H1 (cell line): Measurements from ENCODE around the gene KIF26B. TPM values are rescaled to one million over a fixed set of nuclear protein-coding genes. Genes with fewer than 3 reads are reported as not detected.

Experiments used
- CTCF ChIA-PET: fragments of 300-600 bp; sonication (Branson Sonifier 250); formaldehyde crosslinking; loops from one replicate; lab custom pipeline; 2021; ENCODE audit not compliant: partially characterized antibody; lab: Charles Lee
- POLR2A ChIA-PET: fragments of 300-600 bp; sonication (Branson Sonifier 250); formaldehyde crosslinking; loops from one replicate; lab custom pipeline; 2021; ENCODE audit warnings: inconsistent platforms; ENCODE audit not compliant: partially characterized antibody; lab: Charles Lee
- DNase-seq, 2 experiments: peaks; one replicate each; pipeline versions ENCODE4 v3.0.0 to v3.0.0-alpha.2; 2010 to 2022; ENCODE audit warnings: low spot score in 2 of 2, low read depth in 1 of 2, mixed read lengths in 1 of 2
- FAIRE-seq: peaks from 2 replicates; lab custom pipeline; 2011; peaks lifted over from hg19 to GRCh38; lab: Jason Lieb, UNC
- H2AFZ ChIP-seq: 2 replicates; pipeline ENCODE4 v1.8.1; 2012; ENCODE audit warnings: low read length, inconsistent platforms
- H2AK5ac ChIP-seq: 2 replicates; pipeline ENCODE4 v1.6.1; 2013; ENCODE audit warnings: low read depth, low read length
- H2BK120ac ChIP-seq: replicated peaks from 2 replicates; pipeline ENCODE3; 2013; ENCODE audit warnings: low read depth, low read length, inconsistent platforms
- H2BK12ac ChIP-seq: 2 replicates; pipeline ENCODE4 v1.6.1; 2013; ENCODE audit warnings: low read depth, low read length
- H2BK15ac ChIP-seq: 2 replicates; pipeline ENCODE4 v1.6.1; 2013; ENCODE audit warnings: low read length
- H2BK20ac ChIP-seq: 2 replicates; pipeline ENCODE4 v1.6.1; 2013; ENCODE audit warnings: low read length
- H2BK5ac ChIP-seq: 2 replicates; pipeline ENCODE4 v1.6.1; 2013; ENCODE audit warnings: low read depth, low read length
- H3K14ac ChIP-seq: 2 replicates; pipeline ENCODE4 v1.6.1; 2013; ENCODE audit warnings: inconsistent platforms; ENCODE audit not compliant: insufficient read length
- H3K18ac ChIP-seq: 2 replicates; pipeline ENCODE4 v1.6.1; 2013; ENCODE audit warnings: low read length; ENCODE audit errors: extremely low read depth
- H3K23ac ChIP-seq: 2 replicates; pipeline ENCODE4 v1.6.1; 2013; ENCODE audit warnings: inconsistent platforms; ENCODE audit not compliant: insufficient read length
- H3K23me2 ChIP-seq: 2 replicates; pipeline ENCODE4 v1.6.1; 2013; ENCODE audit warnings: low read depth, low read length
- H3K27ac ChIP-seq: 2 replicates; pipeline ENCODE4 v1.6.1; 2011; ENCODE audit warnings: low read depth, low read length, inconsistent platforms
- H3K27me3 ChIP-seq, 4 experiments: replicated peaks in 1 of 4; 1 replicate in 1 of 4; 2 replicates in 3 of 4; pipeline versions ENCODE4 v1.6.1 to v1.8.1; 2011 to 2013; ENCODE audit warnings: low read length in 3 of 4, mild to moderate bottlenecking in 3 of 4, inconsistent platforms in 2 of 4, mixed read lengths in 2 of 4, moderate library complexity in 1 of 4; ENCODE audit not compliant: control insufficient read depth in 3 of 4, insufficient read depth in 3 of 4; ENCODE audit errors: extremely low read depth in 1 of 4
- H3K36me3 ChIP-seq, 4 experiments: 2 replicates each; pipeline versions ENCODE4 v1.6.1 to v1.8.1; 2011 to 2013; ENCODE audit warnings: mild to moderate bottlenecking in 4 of 4, low read length in 3 of 4, moderate library complexity in 2 of 4, control low read depth in 1 of 4, inconsistent platforms in 1 of 4; ENCODE audit not compliant: insufficient read depth in 4 of 4, control insufficient read depth in 2 of 4
- H3K4ac ChIP-seq: replicated peaks from 2 replicates; pipeline ENCODE3; 2013; ENCODE audit warnings: low read length, low read depth, mixed read lengths, inconsistent platforms; ENCODE audit not compliant: insufficient read length
- H3K4me1 ChIP-seq, 4 experiments: replicated peaks in 1 of 4; 1 replicate in 1 of 4; 2 replicates in 3 of 4; pipeline versions ENCODE4 v1.6.1 to v1.8.1; 2011 to 2013; ENCODE audit warnings: low read length in 3 of 4, inconsistent platforms in 2 of 4, mixed read lengths in 1 of 4; ENCODE audit not compliant: insufficient read depth in 4 of 4, control insufficient read depth in 3 of 4
- H3K4me2 ChIP-seq, 2 experiments: 2 replicates each; pipeline versions ENCODE4 v1.6.1 to v1.8.1; 2011 to 2013; ENCODE audit warnings: low read depth in 2 of 2, low read length in 2 of 2, control low read depth in 1 of 2, inconsistent platforms in 1 of 2, mild to moderate bottlenecking in 1 of 2; ENCODE audit not compliant: insufficient read depth in 1 of 2
- H3K4me3 ChIP-seq, 4 experiments: fragments of 200-600, 300-600 bp in 1 of 4; sonication (generic), shearing (Covaris generic), sonication (Bioruptor Twin) in 1 of 4; 2 replicates each; pipeline versions ENCODE4 v1.5.1 to v1.8.1; 2011 to 2016; ENCODE audit warnings: low read length in 4 of 4, low read depth in 3 of 4, control low read depth in 2 of 4, inconsistent platforms in 2 of 4, mild to moderate bottlenecking in 2 of 4, mixed read lengths in 1 of 4, moderate library complexity in 1 of 4; ENCODE audit not compliant: insufficient read depth in 2 of 4; ENCODE audit errors: extremely low read depth in 1 of 4
- H3K56ac ChIP-seq: replicated peaks from 2 replicates; pipeline ENCODE3; 2013; ENCODE audit warnings: low read depth, mild to moderate bottlenecking, mixed read lengths, low read length, inconsistent platforms; ENCODE audit not compliant: insufficient read length
- H3K79me1 ChIP-seq: 2 replicates; pipeline ENCODE4 v1.6.1; 2013; ENCODE audit warnings: low read depth, low read length, control low read depth
- H3K79me2 ChIP-seq, 2 experiments: 2 replicates each; pipeline versions ENCODE4 v1.6.1 to v1.8.1; 2012 to 2013; ENCODE audit warnings: low read length in 2 of 2, mild to moderate bottlenecking in 2 of 2, inconsistent platforms in 1 of 2; ENCODE audit not compliant: insufficient read depth in 2 of 2, control insufficient read depth in 1 of 2
- H3K9ac ChIP-seq, 4 experiments: replicated peaks in 1 of 4; 1 replicate in 1 of 4; 2 replicates in 3 of 4; pipeline versions ENCODE4 v1.6.1 to v1.8.1; 2011 to 2013; ENCODE audit warnings: low read depth in 3 of 4, low read length in 3 of 4, control low read depth in 2 of 4, mild to moderate bottlenecking in 2 of 4, moderate library complexity in 2 of 4, inconsistent platforms in 1 of 4; ENCODE audit errors: extremely low read depth in 1 of 4
- H3K9me3 ChIP-seq, 2 experiments: 2 replicates each; pipeline versions ENCODE4 v1.6.1 to v1.8.1; 2012 to 2013; ENCODE audit warnings: mild to moderate bottlenecking in 2 of 2, moderate library complexity in 2 of 2, control low read depth in 1 of 2, inconsistent platforms in 1 of 2, low read depth in 1 of 2, low read length in 1 of 2, mixed read lengths in 1 of 2; ENCODE audit not compliant: insufficient read depth in 2 of 2
- H4K20me1 ChIP-seq, 2 experiments: replicated peaks in 1 of 2; 2 replicates each; pipeline versions ENCODE3 to v1.8.1; 2011 to 2013; ENCODE audit warnings: inconsistent platforms in 2 of 2, low read length in 2 of 2, mild to moderate bottlenecking in 1 of 2; ENCODE audit not compliant: insufficient read depth in 2 of 2, control insufficient read depth in 1 of 2
- H4K5ac ChIP-seq: 2 replicates; pipeline ENCODE4 v1.6.1; 2013; ENCODE audit warnings: low read length, low read depth, mixed read lengths, inconsistent platforms; ENCODE audit not compliant: insufficient read length
- H4K8ac ChIP-seq: 2 replicates; pipeline ENCODE4 v1.8.0; 2013; ENCODE audit warnings: mild to moderate bottlenecking, moderate library complexity, low read length, inconsistent platforms; ENCODE audit not compliant: insufficient read depth; ENCODE audit errors: extremely low read depth
- H4K91ac ChIP-seq: replicated peaks from 2 replicates; pipeline ENCODE3; 2013; ENCODE audit warnings: low read length, mixed read lengths, inconsistent platforms; ENCODE audit not compliant: insufficient read length
- CREB1 ChIP-seq: IDR thresholded peaks from 2 replicates; pipeline ENCODE4 v1.6.1; 2012; ENCODE audit warnings: inconsistent platforms
- KDM4A ChIP-seq: IDR thresholded peaks from one replicate; pipeline ENCODE4 v1.7.1; 2012; ENCODE audit warnings: low read depth, mild to moderate bottlenecking, moderate library complexity, low read length, inconsistent platforms; ENCODE audit not compliant: severe bottlenecking
- SP2 ChIP-seq: IDR thresholded peaks from 2 replicates; pipeline ENCODE4 v1.6.1; 2012; ENCODE audit warnings: mild to moderate bottlenecking, low read length, inconsistent platforms
- TEAD4 ChIP-seq: IDR thresholded peaks from 2 replicates; pipeline ENCODE4 v1.6.1; 2012; ENCODE audit warnings: low read depth, low read length, inconsistent platforms, mixed read lengths
- WGBS, 2 experiments: shearing (Covaris generic) in 1 of 2; methylation state at CpG; one replicate each; pipeline versions ENCODE4 v1.1.6 to v1.1.7; 2013 to 2015; ENCODE audit warnings: low lambda C conversion rate in 2 of 2, mixed read lengths in 2 of 2, inconsistent platforms in 1 of 2, low coverage in 1 of 2, missing lambda C conversion rate in 1 of 2; ENCODE audit not compliant: insufficient replicate concordance in 2 of 2, insufficient coverage in 1 of 2, insufficient read length in 1 of 2; ENCODE audit errors: extremely low coverage in 1 of 2, missing lambda C conversion rate in 1 of 2; 5-methylcytosine and 5-hydroxymethylcytosine counted together
- polyA plus RNA-seq, 7 experiments: library from polyadenylated mRNA; depleted of rRNA in 3 of 7; stranded (reverse) in 5 of 7; unstranded in 2 of 7; fragments of >200 nt in 5 of 7; fragments of 200-250 nt in 2 of 7; gene quantifications; 1 replicate in 5 of 7; 2 replicates in 1 of 7; 4 replicates in 1 of 7; pipeline versions ENCODE4 v1.2.1 to v1.2.3, GENCODE V29; 2011 to 2013; ENCODE audit warnings: missing spikeins in 2 of 7, mixed read lengths in 2 of 7
- total RNA-seq: library from RNA; stranded (reverse); fragmentation: NEBNext Ultra II Directional; extraction: Animal tissue kit (Norgen Biotek cat#: 25700); gene quantifications from 2 replicates; pipeline ENCODE4 v1.2.1, GENCODE V29; 2021

The KIF26B gene
- total and polyA plus RNA-seq, 2 of the 8 experiments (the other 6 are each of a cell fraction or from before 2014, with no cell fraction given): 0.06 to 0.28 TPM

DNA sequence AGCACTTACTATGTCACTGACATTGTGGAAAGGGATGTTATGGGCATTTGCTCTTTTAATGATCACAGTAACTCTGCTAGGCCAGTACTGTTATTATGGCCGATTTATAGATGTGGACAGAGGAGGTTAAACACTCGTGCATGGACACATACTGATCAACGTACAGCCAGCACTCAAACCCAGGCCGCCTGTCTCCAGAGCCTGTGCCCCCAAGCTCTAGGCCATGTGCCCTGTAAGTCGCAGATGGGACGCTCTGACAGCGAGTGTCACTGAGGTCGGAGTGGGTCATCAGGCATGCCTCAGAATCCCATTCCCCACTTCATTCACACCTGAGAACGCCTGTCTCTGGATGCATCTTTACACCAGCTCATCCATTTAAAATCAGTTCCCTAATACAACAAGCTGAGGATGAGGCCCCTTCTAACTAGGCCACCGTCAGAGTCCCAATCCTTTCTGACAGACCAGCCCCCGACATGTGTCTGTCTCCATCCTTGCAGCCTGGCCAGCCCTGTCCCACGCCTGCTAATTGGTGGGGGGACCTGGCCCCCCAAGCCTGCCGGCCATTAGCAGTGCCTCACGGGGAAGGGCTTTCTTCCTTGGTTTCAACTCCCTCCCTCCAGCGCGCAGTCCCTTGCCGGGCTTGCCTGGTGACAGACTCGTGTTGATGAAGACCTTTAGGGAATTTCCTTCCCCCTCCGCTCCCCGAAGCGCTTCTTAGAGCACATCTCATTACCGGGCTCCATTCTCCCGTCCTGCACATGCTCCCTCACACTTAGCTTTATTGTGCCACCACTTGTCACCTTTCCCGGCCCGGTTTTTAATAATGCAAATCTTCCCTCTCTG lies 436.8 kb downstream of the KIF26B start:
- no peak overlapping the region for H2BK15ac ChIP-seq
- H3K23ac ChIP-seq: no peak overlapping the region
- no peaks in the 10 kb centered on the region for H3K36me3 ChIP-seq
- no peak overlapping the region for H3K4me2 ChIP-seq
- no peak overlapping the region for H3K14ac ChIP-seq
- H3K56ac ChIP-seq: no peak overlapping the region
- H3K27me3 ChIP-seq: no peaks in the 10 kb centered on the region
- H3K4me1 ChIP-seq: no peaks in the 10 kb centered on the region
- H2BK5ac ChIP-seq: no peak overlapping the region
- no peak overlapping the region for H3K4me3 ChIP-seq
- no peak overlapping the region for H2BK12ac ChIP-seq
- no peak overlapping the region for H2AFZ ChIP-seq
- no peaks in the 10 kb centered on the region for H3K79me1 ChIP-seq
- no peaks in the 10 kb centered on the region for H4K20me1 ChIP-seq
- no peak overlapping the region for H2BK120ac ChIP-seq
- FAIRE-seq (no peak), DNase-seq (no peak)
- no peak overlapping the region for H3K4ac ChIP-seq
- H3K18ac ChIP-seq: no peak overlapping the region
- TF ChIP-seq KDM4A (no peak), CREB1 (no peak), TEAD4 (no peak), SP2 (no peak)
- H3K27ac ChIP-seq: no peak overlapping the region
- no peaks in the 10 kb centered on the region for H3K79me2 ChIP-seq
- no peak overlapping the region for H4K91ac ChIP-seq
- no peak overlapping the region; the same call in 1 of the 2 replicates for H4K8ac ChIP-seq
- 89% methylated on average over 25 of the region's 25 CpGs; no CpG with 5 or more reads in 1 of the 2 experiments for whole genome bisulfite sequencing, 2 experiments
- no peak overlapping the region for H3K9ac ChIP-seq
- H4K5ac ChIP-seq: no peak overlapping the region
- no peak overlapping the region for H2AK5ac ChIP-seq
- no peaks in the 10 kb centered on the region for H3K23me2 ChIP-seq
- H2BK20ac ChIP-seq: no peak overlapping the region
- CTCF ChIA-PET: interaction anchor here (0.7 kb wide), 1 partner anchor 779 kb away, joined by 4 read pairs; no protein-coding TSS in a partner anchor
- no peaks in the 10 kb centered on the region for H3K9me3 ChIP-seq
- POLR2A ChIA-PET: no interaction called here
